ENCODE results near the gene ZCCHC7. TPM values are rescaled to one million over a fixed set of nuclear protein-coding genes. Genes with fewer than 3 reads are reported as not detected.

The ZCCHC7 gene
- total and polyA plus RNA-seq, 10 of the 15 experiments (the other 5 are each of a cell fraction or from before 2014, with no cell fraction given), result 42.9 to 178 (median 53.3) TPM

- TF ChIP-seq ATF3 (IDR thresholded peaks at IDR 0.05; ENCODE audit: borderline replicate concordance, extremely low read depth, low read depth, low read length) (no peak), NFIC (IDR thresholded peaks at IDR 0.05; ENCODE audit: low read depth, low read length) (peak; percentile 70), PKNOX1 (IDR thresholded peaks at IDR 0.05) (no peak), BHLHE40 (IDR thresholded peaks at IDR 0.05; ENCODE audit: borderline replicate concordance in 1 of 2, low read depth in 2 of 2, low read length in 1 of 2) (no peak; a peak in 1 of 4 replicates), KLF5 (IDR thresholded peaks at IDR 0.05; ENCODE audit: partially characterized antibody) (no peak), PRDM15 (CRISPR knock-in tag; IDR thresholded peaks at IDR 0.05) (no peak), POLR2AphosphoS5 (IDR thresholded peaks at IDR 0.05; ENCODE audit: low read length) (no peak), SUPT20H (IDR thresholded peaks at IDR 0.05; ENCODE audit: borderline replicate concordance, control insufficient read depth, low read depth, low read length) (no peak), RAD21 (IDR thresholded peaks at IDR 0.05; ENCODE audit: insufficient read depth, low read depth, low read length) (no peak), USF1 (IDR thresholded peaks at IDR 0.05; ENCODE audit: borderline replicate concordance, extremely low read length, insufficient read depth, low read depth, low read length) (no peak), ATF7 (IDR thresholded peaks at IDR 0.05; ENCODE audit: low read depth) (no peak; the same call in 1 of the 2 replicates), DPF2 (IDR thresholded peaks at IDR 0.05) (no peak), E2F8 (IDR thresholded peaks at IDR 0.05; ENCODE audit: low read depth, partially characterized antibody) (no peak), HDAC2 (IDR thresholded peaks at IDR 0.05) (no peak), LARP7 (IDR thresholded peaks at IDR 0.05) (no peak), STAT1 (conservative IDR thresholded peaks at IDR 0.05) (no peak), TBL1XR1 (IDR thresholded peaks at IDR 0.05; ENCODE audit: low read depth, low read length) (0 out of 2 replicates have a peak, but pooled peaks have one; percentile 29), MAX (IDR thresholded peaks at IDR 0.05; ENCODE audit: low read depth, low read length) (no peak), CHD2 (IDR thresholded peaks at IDR 0.05; ENCODE audit: borderline replicate concordance, low read depth, low read length) (peak; percentile 36; the same call in 1 of the 2 replicates), IRF3 (IDR thresholded peaks at IDR 0.05) (no peak), PAX8 (IDR thresholded peaks at IDR 0.05) (no peak)
Measured at GRCh38 chr9:37300620-37301019, 180.2 kb downstream of the ZCCHC7 start (continued).

All from GM12878 (cell line).